Type B pancreatic cell (in vitro differentiated cells): ENCODE results near the gene RNF144A. TPM values are rescaled to one million over a fixed set of nuclear protein-coding genes. Genes with fewer than 3 reads are reported as not detected.

Source experiments
- DNase-seq: peaks from one replicate; pipeline ENCODE4 v3.0.0; 2021; ENCODE audit warnings: mixed read lengths; ENCODE audit not compliant: unreplicated experiment; ENCODE audit errors: extremely low spot score
- H3K27ac Mint-ChIP-seq: 2 replicates; pipeline ENCODE4 v1.8.0; 2021; ENCODE audit warnings: mild to moderate bottlenecking, mixed read lengths
- H3K27me3 Mint-ChIP-seq: 2 replicates; pipeline ENCODE4 v1.8.0; 2021; ENCODE audit warnings: mixed read lengths
- H3K36me3 Mint-ChIP-seq: 2 replicates; pipeline ENCODE4 v1.8.0; 2021; ENCODE audit warnings: mixed read lengths
- H3K4me1 Mint-ChIP-seq: one replicate; pipeline ENCODE4 v1.8.0; 2021; ENCODE audit warnings: mixed read lengths; ENCODE audit not compliant: unreplicated experiment
- H3K4me3 Mint-ChIP-seq: 2 replicates; pipeline ENCODE4 v1.8.0; 2021; ENCODE audit warnings: mild to moderate bottlenecking, mixed read lengths
- H3K9me3 Mint-ChIP-seq: 2 replicates; pipeline ENCODE4 v1.8.0; 2021; ENCODE audit warnings: mixed read lengths
- CTCF ChIP-seq: fragments of 200-600 bp; sonication (generic); conservative IDR thresholded peaks from 2 replicates; pipeline ENCODE4 v1.5.0; 2021; ENCODE audit warnings: antibody characterized with exemption, mild to moderate bottlenecking
- total RNA-seq: library from RNA; stranded (reverse); gene quantifications from 2 replicates; pipeline ENCODE4 v1.2.1, GENCODE V29; 2021; ENCODE audit warnings: low replicate concordance

RNF144A gene
- total RNA-seq, 1 donor from 2014 or later, result 35.6 TPM

GRCh38 chr2:7027411-7027810 lies 110.2 kb downstream of the RNF144A start:
- no peak overlapping the region for H3K4me3 Mint-ChIP-seq
- H3K27ac Mint-ChIP-seq, result no peak overlapping the region
- H3K4me1 Mint-ChIP-seq, result peaks cover 38% of the 10 kb centered on the region
- H3K27me3 Mint-ChIP-seq, result no peaks in the 10 kb centered on the region
- DNase-seq, result no peak
- H3K9me3 Mint-ChIP-seq, result no peaks in the 10 kb centered on the region
- TF ChIP-seq CTCF, result no peak
- H3K36me3 Mint-ChIP-seq, result peaks cover 54% of the 10 kb centered on the region

- Mint-ChIP-seq H3K27me3 (no peaks in the 10 kb centered on the region), H3K36me3 (peaks cover 52% of the 10 kb centered on the region), H3K27ac (no peak overlapping the region), H3K4me1 (peaks cover 32% of the 10 kb centered on the region), H3K4me3 (no peak overlapping the region), H3K9me3 (no peaks in the 10 kb centered on the region)
- no peak for TF ChIP-seq CTCF
- no peak for DNase-seq
Observed at GRCh38 chr2:7027956-7028655, 110.9 kb downstream of the RNF144A start.

- no peak overlapping the region for H3K27ac Mint-ChIP-seq
- H3K9me3 Mint-ChIP-seq, result no peaks in the 10 kb centered on the region
- H3K4me3 Mint-ChIP-seq, result no peak overlapping the region
- peaks cover 27% of the 10 kb centered on the region for H3K4me1 Mint-ChIP-seq
- H3K27me3 Mint-ChIP-seq, result no peaks in the 10 kb centered on the region
- H3K36me3 Mint-ChIP-seq, result peaks cover 53% of the 10 kb centered on the region
- no peak for DNase-seq
- TF ChIP-seq CTCF, result no peak
Observed at GRCh38 chr2:7028846-7029245, 111.6 kb downstream of the RNF144A start.

- no peak overlapping the region for H3K4me3 Mint-ChIP-seq
- peaks cover 27% of the 10 kb centered on the region for H3K4me1 Mint-ChIP-seq
- no peak for TF ChIP-seq CTCF
- H3K36me3 Mint-ChIP-seq, result peaks cover 53% of the 10 kb centered on the region
- H3K27ac Mint-ChIP-seq, result no peak overlapping the region
- H3K9me3 Mint-ChIP-seq, result no peaks in the 10 kb centered on the region
- H3K27me3 Mint-ChIP-seq, result no peaks in the 10 kb centered on the region
- no peak for DNase-seq
Observed at GRCh38 chr2:7029291-7030059, 112.3 kb downstream of the RNF144A start.

DNA sequence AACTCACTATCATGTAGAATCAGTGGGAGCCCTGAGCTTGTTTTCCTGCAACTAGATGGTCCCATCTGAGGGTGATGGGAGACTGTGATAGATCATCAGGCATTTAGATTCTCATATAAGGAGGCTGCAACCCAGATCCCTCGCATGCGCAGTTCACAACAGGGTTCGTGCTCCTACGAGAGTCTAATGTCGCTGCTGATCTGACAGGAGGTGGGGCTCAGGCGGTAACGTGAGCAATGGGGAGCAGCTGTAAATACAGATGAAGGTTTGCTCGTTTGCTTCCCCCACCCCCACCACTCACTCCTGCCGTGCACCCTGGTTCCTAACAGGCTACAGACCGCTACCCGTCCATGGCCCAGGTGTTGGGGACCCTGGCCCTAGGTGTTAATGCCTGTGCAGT lies 113.6 kb downstream of the RNF144A start:
- Mint-ChIP-seq H3K4me3 (no peak overlapping the region), H3K4me1 (peaks cover 27% of the 10 kb centered on the region), H3K27ac (no peak overlapping the region), H3K27me3 (no peaks in the 10 kb centered on the region), H3K9me3 (no peaks in the 10 kb centered on the region), H3K36me3 (peaks cover 55% of the 10 kb centered on the region)
- DNase-seq, result no peak
- no peak for TF ChIP-seq CTCF
